DND-41 (cell line): ENCODE measurements around the gene VTCN1.

Source experiments
- EZH2 ChIP-seq: IDR thresholded peaks from 3 replicates; pipeline ENCODE4 v1.6.1; 2012; ENCODE audit warnings: borderline replicate concordance, low read depth, mild to moderate bottlenecking, moderate library complexity, low read length, inconsistent platforms; ENCODE audit not compliant: severe bottlenecking
- TF ChIP-seq, protein P1 (sequence below): IDR thresholded peaks from 2 replicates; pipeline ENCODE4 v1.5.1; 2012; ENCODE audit warnings: borderline replicate concordance, low read length, moderate library complexity, mild to moderate bottlenecking; ENCODE audit not compliant: poor library complexity, severe bottlenecking; ENCODE audit errors: extremely low read depth

DNA sequence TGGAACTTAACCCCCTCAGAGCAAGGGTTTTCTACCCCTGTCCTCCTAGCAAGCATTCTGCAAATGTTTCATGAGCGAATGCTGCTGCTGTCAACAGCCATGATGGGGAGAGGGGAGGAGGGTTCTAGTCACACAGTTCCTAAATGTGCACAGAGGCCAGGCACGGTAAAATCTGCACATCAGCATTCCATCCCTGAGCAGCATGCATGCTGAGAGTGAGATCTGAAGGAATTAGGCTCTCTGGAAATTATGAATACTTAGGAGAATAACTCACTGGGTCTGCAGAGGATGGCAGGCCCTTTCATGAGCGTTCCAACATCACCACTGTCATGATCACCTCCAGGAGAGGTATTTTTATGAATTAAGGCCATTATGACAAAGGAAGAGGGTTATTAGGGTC, 2.1 kb downstream of the VTCN1 start:
- TF ChIP-seq, protein P1, sequence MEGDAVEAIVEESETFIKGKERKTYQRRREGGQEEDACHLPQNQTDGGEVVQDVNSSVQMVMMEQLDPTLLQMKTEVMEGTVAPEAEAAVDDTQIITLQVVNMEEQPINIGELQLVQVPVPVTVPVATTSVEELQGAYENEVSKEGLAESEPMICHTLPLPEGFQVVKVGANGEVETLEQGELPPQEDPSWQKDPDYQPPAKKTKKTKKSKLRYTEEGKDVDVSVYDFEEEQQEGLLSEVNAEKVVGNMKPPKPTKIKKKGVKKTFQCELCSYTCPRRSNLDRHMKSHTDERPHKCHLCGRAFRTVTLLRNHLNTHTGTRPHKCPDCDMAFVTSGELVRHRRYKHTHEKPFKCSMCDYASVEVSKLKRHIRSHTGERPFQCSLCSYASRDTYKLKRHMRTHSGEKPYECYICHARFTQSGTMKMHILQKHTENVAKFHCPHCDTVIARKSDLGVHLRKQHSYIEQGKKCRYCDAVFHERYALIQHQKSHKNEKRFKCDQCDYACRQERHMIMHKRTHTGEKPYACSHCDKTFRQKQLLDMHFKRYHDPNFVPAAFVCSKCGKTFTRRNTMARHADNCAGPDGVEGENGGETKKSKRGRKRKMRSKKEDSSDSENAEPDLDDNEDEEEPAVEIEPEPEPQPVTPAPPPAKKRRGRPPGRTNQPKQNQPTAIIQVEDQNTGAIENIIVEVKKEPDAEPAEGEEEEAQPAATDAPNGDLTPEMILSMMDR: no peak
- no peak for TF ChIP-seq EZH2
